Endodermal cell (in vitro differentiated cells): ENCODE data around the gene PAXIP1. TPM values are rescaled to one million over a fixed set of nuclear protein-coding genes. Genes with fewer than 3 reads are reported as not detected.

Experiments
- DNase-seq: peaks from one replicate; pipeline ENCODE4 v3.0.0-alpha.2; 2017
- H3K27ac ChIP-seq: 2 replicates; pipeline ENCODE4 v1.5.1; 2013; ENCODE audit warnings: mild to moderate bottlenecking, low read depth, low read length, moderate library complexity
- H3K27me3 ChIP-seq: 2 replicates; pipeline ENCODE4 v1.6.1; 2013; ENCODE audit warnings: mild to moderate bottlenecking, low read length, moderate library complexity; ENCODE audit not compliant: insufficient read depth, control insufficient read depth, poor library complexity, severe bottlenecking
- H3K36me3 ChIP-seq: 2 replicates; pipeline ENCODE4 v1.7.0; 2013; ENCODE audit warnings: mild to moderate bottlenecking, low read length, moderate library complexity; ENCODE audit not compliant: control insufficient read depth, insufficient read depth
- H3K4me1 ChIP-seq: one replicate; pipeline ENCODE4 v1.7.0; 2013; ENCODE audit warnings: low read length; ENCODE audit not compliant: control insufficient read depth, insufficient read depth
- H3K4me3 ChIP-seq: 2 replicates; pipeline ENCODE4 v1.5.1; 2013; ENCODE audit warnings: mild to moderate bottlenecking, low read length, moderate library complexity
- H3K9ac ChIP-seq: 2 replicates; pipeline ENCODE4 v1.6.1; 2013; ENCODE audit warnings: mild to moderate bottlenecking, low read length, moderate library complexity; ENCODE audit not compliant: poor library complexity, severe bottlenecking; ENCODE audit errors: extremely low read depth
- H3K9me3 ChIP-seq: 2 replicates; pipeline ENCODE4 v1.6.1; 2013; ENCODE audit warnings: mild to moderate bottlenecking, low read length, moderate library complexity; ENCODE audit not compliant: control insufficient read depth
- H3K27ac Mint-ChIP-seq: 2 replicates; pipeline ENCODE4 v1.8.0; 2020; ENCODE audit warnings: mixed read lengths
- H3K27me3 Mint-ChIP-seq: 2 replicates; pipeline ENCODE4 v1.8.0; 2021; ENCODE audit warnings: mild to moderate bottlenecking, mixed read lengths; ENCODE audit not compliant: insufficient read depth
- H3K36me3 Mint-ChIP-seq: 2 replicates; pipeline ENCODE4 v1.8.0; 2020; ENCODE audit warnings: low read depth, mixed read lengths
- H3K4me1 Mint-ChIP-seq: 2 replicates; pipeline ENCODE4 v1.8.0; 2020; ENCODE audit warnings: mixed read lengths
- H3K4me3 Mint-ChIP-seq: 2 replicates; pipeline ENCODE4 v1.8.0; 2020; ENCODE audit warnings: mild to moderate bottlenecking, moderate library complexity, mixed read lengths
- H3K9me3 Mint-ChIP-seq: 2 replicates; pipeline ENCODE4 v1.8.0; 2020; ENCODE audit warnings: mild to moderate bottlenecking, mixed read lengths
- CTCF ChIP-seq: fragments of 200-600 bp; sonication (generic); conservative IDR thresholded peaks from 2 replicates; pipeline ENCODE4 v1.5.0; 2021; ENCODE audit warnings: antibody characterized with exemption, mild to moderate bottlenecking
- WGBS, 2 experiments: methylation state at CpG; one replicate each; pipeline versions ENCODE4 v1.1.5 to v1.1.7; 2013; ENCODE audit warnings: missing lambda C conversion rate in 2 of 2, mixed read lengths in 1 of 2; ENCODE audit not compliant: insufficient coverage in 1 of 2, insufficient read length in 1 of 2; 5-methylcytosine and 5-hydroxymethylcytosine counted together
- total RNA-seq, 2 donors: library from RNA; stranded (reverse); fragmentation: NEBNext Ultra II Directional in 1 of 2; extraction: Animal tissue kit (Norgen Biotek cat#: 25700) in 1 of 2; gene quantifications; 2 replicates in 1 of 2; 3 replicates in 1 of 2; pipeline ENCODE4 v1.2.1, GENCODE V29; 2021

The PAXIP1 gene
- total RNA-seq, 2 donors from 2014 or later: 33.4 to 35.0 TPM

- Mint-ChIP-seq H3K27me3 (no peaks in the 10 kb centered on the region), H3K4me3 (no peak overlapping the region), H3K27ac (no peak overlapping the region), H3K36me3 (peaks cover 52% of the 10 kb centered on the region), H3K9me3 (peaks cover 1% of the 10 kb centered on the region), H3K4me1 (no peaks in the 10 kb centered on the region)
- no peak for DNase-seq
- no peak overlapping the region for H3K27ac ChIP-seq
- H3K4me1 ChIP-seq: no peaks in the 10 kb centered on the region
- no peaks in the 10 kb centered on the region for H3K9me3 ChIP-seq
- TF ChIP-seq CTCF: no peak
- no peak overlapping the region for H3K9ac ChIP-seq
- WGBS, 2 experiments: 92 to 94% methylated on average over 7 of the region's 7 CpGs
- H3K27me3 ChIP-seq: no peaks in the 10 kb centered on the region
- H3K4me3 ChIP-seq: no peak overlapping the region
- H3K36me3 ChIP-seq: peaks cover 70% of the 10 kb centered on the region
Observed at GRCh38 chr7:154975984-154976383, 26.9 kb downstream of the PAXIP1 start.

- peaks cover 57% of the 10 kb centered on the region for H3K36me3 Mint-ChIP-seq
- H3K4me1 Mint-ChIP-seq: no peaks in the 10 kb centered on the region
- H3K27ac Mint-ChIP-seq: no peak overlapping the region
Observed at GRCh38 chr7:154973381-154973780, 29.5 kb downstream of the PAXIP1 start.

GRCh38 chr7:154968336-154969001 lies 34.5 kb downstream of the PAXIP1 start:
- H3K4me3 ChIP-seq: no peak overlapping the region
- no peak overlapping the region for H3K9ac ChIP-seq
- 90% methylated on average over 9 to 11 of the region's 11 CpGs for WGBS, 2 experiments
- Mint-ChIP-seq H3K27ac (no peak overlapping the region), H3K27me3 (no peaks in the 10 kb centered on the region), H3K9me3 (no peaks in the 10 kb centered on the region), H3K4me1 (no peaks in the 10 kb centered on the region), H3K4me3 (no peak overlapping the region), H3K36me3 (peaks cover 79% of the 10 kb centered on the region)
- peaks cover 5% of the 10 kb centered on the region for H3K9me3 ChIP-seq
- DNase-seq: no peak
- H3K27me3 ChIP-seq: no peaks in the 10 kb centered on the region
- H3K36me3 ChIP-seq: peaks cover 89% of the 10 kb centered on the region
- TF ChIP-seq CTCF: no peak
- no peak overlapping the region for H3K27ac ChIP-seq
- H3K4me1 ChIP-seq: no peaks in the 10 kb centered on the region

More at GRCh38 chr7:154973381-154973780, 29.5 kb downstream of the PAXIP1 start:
- WGBS, 2 experiments: 97% methylated on average over 4 to 7 of the region's 7 CpGs
- no peak overlapping the region for H3K4me3 Mint-ChIP-seq
- no peaks in the 10 kb centered on the region for H3K27me3 Mint-ChIP-seq
- Histone ChIP-seq H3K4me1 (no peaks in the 10 kb centered on the region), H3K9me3 (no peaks in the 10 kb centered on the region), H3K9ac (no peak overlapping the region), H3K36me3 (peaks cover 78% of the 10 kb centered on the region), H3K27ac (no peak overlapping the region), H3K4me3 (no peak overlapping the region), H3K27me3 (no peaks in the 10 kb centered on the region)
- no peak for TF ChIP-seq CTCF
- no peaks in the 10 kb centered on the region for H3K9me3 Mint-ChIP-seq
- no peak for DNase-seq
